HG03354 (cell line): Measurements from ENCODE around the gene SLC6A12.

Experiments used
- ATAC-seq: cut with Tn5 transposase; IDR thresholded peaks from one replicate; pipeline ENCODE4 v1.9.1; 2021; ENCODE audit warnings: mild to moderate bottlenecking; ENCODE audit not compliant: unreplicated experiment, poor library complexity, severe bottlenecking

SLC6A12 gene

GRCh38 chr12:214003-214741 lies at the start of gene SLC6A12:
SLC6A12 (minus strand) TSS chr12:214157; CDS start chr12:209986, 4,171 bp downstream.
- ATAC-seq: no peak

GRCh38 chr12:263574-263973 lies 49.6 kb upstream of the SLC6A12 start:
- no peak for ATAC-seq

GRCh38 chr12:262817-263216 lies 48.9 kb upstream of the SLC6A12 start, which contains the start of gene SLC6A13:
SLC6A13 (minus strand) TSS chr12:262836; CDS start chr12:260052, 2,784 bp downstream.
- no peak for ATAC-seq

- no peak for ATAC-seq
These were observed 48.2 kb upstream of the SLC6A12 start for GRCh38 chr12:262113-262512.

- ATAC-seq: no peak
These were observed 43.8 kb upstream of the SLC6A12 start for GRCh38 chr12:257521-258321.

GRCh38 chr12:256958-257357 lies 43.0 kb upstream of the SLC6A12 start:
- ATAC-seq: no peak

GRCh38 chr12:256225-256624 lies 42.3 kb upstream of the SLC6A12 start:
- ATAC-seq: no peak

- ATAC-seq: no peak
These were observed 41.0 kb upstream of the SLC6A12 start for GRCh38 chr12:254912-255311.

- ATAC-seq: no peak
These were observed 40.1 kb upstream of the SLC6A12 start for GRCh38 chr12:254039-254438.

- ATAC-seq: no peak
These were observed 39.3 kb upstream of the SLC6A12 start for GRCh38 chr12:253116-253831.

GRCh38 chr12:252636-253035 lies 38.7 kb upstream of the SLC6A12 start:
- no peak for ATAC-seq

GRCh38 chr12:247271-247670 lies 33.3 kb upstream of the SLC6A12 start:
- ATAC-seq: no peak

- no peak for ATAC-seq
These were observed 29.4 kb upstream of the SLC6A12 start for GRCh38 chr12:243381-243780.

GRCh38 chr12:242496-242895 lies 28.5 kb upstream of the SLC6A12 start:
- no peak for ATAC-seq

GRCh38 chr12:241266-241665 lies 27.3 kb upstream of the SLC6A12 start:
- no peak for ATAC-seq

- ATAC-seq: no peak
These were observed 26.6 kb upstream of the SLC6A12 start for GRCh38 chr12:240566-240965.

- no peak for ATAC-seq
These were observed 24.9 kb upstream of the SLC6A12 start for GRCh38 chr12:238736-239398.

GRCh38 chr12:238116-238515 lies 24.2 kb upstream of the SLC6A12 start:
- no peak for ATAC-seq

GRCh38 chr12:237026-237815 lies 23.3 kb upstream of the SLC6A12 start:
- no peak for ATAC-seq
